ENCODE data around the gene SLC16A12. TPM values are rescaled to one million over a fixed set of nuclear protein-coding genes. Genes with fewer than 3 reads are reported as not detected.
A peak's percentile ranks its signal among the peaks of the same experiment; 100 is the strongest.

SLC16A12 gene, protein sequence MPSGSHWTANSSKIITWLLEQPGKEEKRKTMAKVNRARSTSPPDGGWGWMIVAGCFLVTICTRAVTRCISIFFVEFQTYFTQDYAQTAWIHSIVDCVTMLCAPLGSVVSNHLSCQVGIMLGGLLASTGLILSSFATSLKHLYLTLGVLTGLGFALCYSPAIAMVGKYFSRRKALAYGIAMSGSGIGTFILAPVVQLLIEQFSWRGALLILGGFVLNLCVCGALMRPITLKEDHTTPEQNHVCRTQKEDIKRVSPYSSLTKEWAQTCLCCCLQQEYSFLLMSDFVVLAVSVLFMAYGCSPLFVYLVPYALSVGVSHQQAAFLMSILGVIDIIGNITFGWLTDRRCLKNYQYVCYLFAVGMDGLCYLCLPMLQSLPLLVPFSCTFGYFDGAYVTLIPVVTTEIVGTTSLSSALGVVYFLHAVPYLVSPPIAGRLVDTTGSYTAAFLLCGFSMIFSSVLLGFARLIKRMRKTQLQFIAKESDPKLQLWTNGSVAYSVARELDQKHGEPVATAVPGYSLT
- total RNA-seq (2014; rRNA removed; shearing (Covaris generic)), result 0.10 and 0.14 TPM in 2 replicates
- not detected in 2 replicates for polyA plus RNA-seq (2014; cell fraction: nucleus; rRNA removed)

DNA sequence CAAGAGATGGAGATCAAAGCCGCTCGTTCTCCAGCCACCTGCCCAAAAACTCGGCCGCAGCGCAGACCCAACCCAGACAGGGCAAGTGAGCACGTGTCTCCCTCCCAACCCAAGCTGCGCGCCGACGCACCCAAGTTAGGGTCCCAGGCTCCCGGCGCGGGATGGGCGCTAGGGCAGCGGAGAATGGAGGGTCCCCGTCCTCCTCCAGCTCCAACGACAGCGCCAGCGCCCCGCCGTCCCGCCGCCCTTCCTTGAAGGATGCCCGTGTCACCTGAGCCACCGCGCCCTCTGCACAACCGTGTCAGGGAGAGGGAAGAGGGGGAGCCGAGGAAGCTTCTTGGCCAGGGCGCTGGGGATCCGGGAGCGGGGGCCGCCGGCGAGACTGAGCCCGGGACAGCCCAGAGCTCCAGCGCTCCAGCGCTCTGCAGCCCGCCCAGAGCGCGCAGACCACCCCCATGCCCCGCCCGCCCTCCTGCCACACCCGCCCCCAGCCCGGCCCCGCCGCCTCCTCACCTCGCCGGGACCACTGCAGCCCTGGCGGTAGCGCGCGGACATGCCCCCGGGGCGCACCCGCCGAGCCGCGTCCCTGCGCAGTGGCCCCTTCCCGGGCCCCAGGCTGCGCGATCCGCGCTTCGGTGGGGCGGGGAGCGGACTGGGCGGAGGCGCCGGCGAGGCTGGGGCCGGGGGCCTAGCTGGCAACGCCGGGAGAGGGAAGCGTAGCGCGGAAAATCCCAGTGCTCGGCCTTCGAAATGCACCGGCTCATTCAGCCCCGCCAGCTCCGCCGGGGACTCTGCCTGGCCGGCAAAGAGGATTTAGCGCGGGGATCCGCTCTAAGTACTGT lies at the start of gene SLC16A12:
TSS of gene SLC16A12 (minus strand) at position 424 of the 842 bp plus-strand sequence. CDS start 73,016 bp downstream, outside the sequence.
- DNase-seq (ENCODE audit: extremely low read depth, low read depth), result no peak

GRCh38 chr10:89582022-89582421 lies 46.6 kb upstream of the SLC16A12 start:
- no peak for DNase-seq (ENCODE audit: extremely low read depth, low read depth)

- DNase-seq (ENCODE audit: extremely low read depth, low read depth), result no peak
These were observed 44.8 kb upstream of the SLC16A12 start for GRCh38 chr10:89580243-89580642.

DNA sequence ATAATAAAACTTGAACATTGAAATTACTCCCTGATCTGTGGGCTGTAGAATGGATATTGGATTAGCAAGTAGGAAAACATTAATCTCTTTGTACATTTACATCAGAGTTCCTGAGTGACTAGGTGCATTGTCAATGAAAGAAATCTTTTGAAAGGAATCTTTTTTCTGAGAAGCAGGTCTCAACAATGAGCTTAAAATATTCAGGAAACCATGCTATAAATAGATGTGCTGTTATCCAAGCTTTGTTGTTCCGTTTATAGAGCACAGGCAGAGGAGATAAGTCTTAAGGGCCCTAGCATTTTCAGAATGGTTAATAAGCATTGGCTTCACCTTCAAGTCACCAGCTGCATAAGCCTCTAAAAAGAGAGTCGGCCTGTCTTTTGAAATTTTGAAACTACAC lies 41.3 kb upstream of the SLC16A12 start:
- DNase-seq (ENCODE audit: extremely low read depth, low read depth), result no peak

GRCh38 chr10:89576022-89576421 lies 40.6 kb upstream of the SLC16A12 start:
- DNase-seq (ENCODE audit: extremely low read depth, low read depth), result no peak

GRCh38 chr10:89575031-89575430 lies 39.6 kb upstream of the SLC16A12 start:
- no peak for DNase-seq (ENCODE audit: extremely low read depth, low read depth)

GRCh38 chr10:89574368-89574767 lies 39.0 kb upstream of the SLC16A12 start:
- DNase-seq (ENCODE audit: extremely low read depth, low read depth), result no peak

- DNase-seq (ENCODE audit: extremely low read depth, low read depth), result no peak
These were observed 32.3 kb upstream of the SLC16A12 start for GRCh38 chr10:89567576-89568245.

DNA sequence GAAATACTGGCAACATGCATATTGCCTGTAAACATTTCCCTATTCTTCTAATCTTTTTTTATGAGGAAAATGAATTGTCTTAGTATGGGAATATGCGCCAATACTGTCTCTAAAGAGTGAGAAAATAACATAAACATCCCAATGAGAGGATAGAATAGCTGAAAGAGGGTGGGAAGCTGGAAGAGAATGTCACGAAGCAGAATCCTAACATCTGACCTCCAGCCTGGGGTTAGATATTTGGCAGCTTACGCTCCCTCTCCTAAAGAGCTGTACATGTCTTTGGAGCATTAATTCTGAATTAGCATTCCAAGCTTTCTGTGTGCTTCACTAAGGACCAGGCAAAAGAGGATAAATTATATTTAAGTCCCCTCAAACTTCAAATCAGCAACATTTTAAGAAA lies 31.6 kb upstream of the SLC16A12 start:
- no peak for DNase-seq (ENCODE audit: extremely low read depth, low read depth)

- no peak for DNase-seq (ENCODE audit: extremely low read depth, low read depth)
These were observed 30.9 kb upstream of the SLC16A12 start for GRCh38 chr10:89566095-89566950.

- DNase-seq (ENCODE audit: extremely low read depth, low read depth), result no peak
These were observed 29.8 kb upstream of the SLC16A12 start for GRCh38 chr10:89565180-89565579.

- DNase-seq (ENCODE audit: extremely low read depth, low read depth), result peak; percentile 59
These were observed 28.6 kb upstream of the SLC16A12 start for GRCh38 chr10:89563861-89564478.

DNA sequence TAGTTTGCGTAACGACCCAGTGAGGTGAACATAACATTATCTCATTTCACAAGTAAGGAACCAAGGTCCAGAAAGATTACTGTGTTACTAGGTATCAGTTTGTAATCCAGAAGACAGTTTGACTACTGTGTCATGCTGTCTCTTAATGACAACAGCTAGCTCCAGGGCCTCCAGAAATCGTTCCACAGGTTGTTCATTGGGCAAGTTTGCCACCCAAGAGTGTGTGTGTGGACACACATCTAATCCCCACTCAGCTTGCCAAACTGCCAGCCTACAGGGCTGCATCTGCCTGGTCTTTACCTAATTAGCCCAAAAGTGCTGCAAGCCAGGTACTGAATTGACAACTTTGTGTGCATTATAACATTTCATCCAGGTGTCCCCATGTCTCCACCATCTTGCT lies 27.9 kb upstream of the SLC16A12 start:
- DNase-seq (ENCODE audit: extremely low read depth, low read depth), result no peak

- DNase-seq (ENCODE audit: extremely low read depth, low read depth), result no peak
These were observed 21.2 kb upstream of the SLC16A12 start for GRCh38 chr10:89556600-89556999.

GRCh38 chr10:89555688-89556445 lies 20.5 kb upstream of the SLC16A12 start:
- no peak for DNase-seq (ENCODE audit: extremely low read depth, low read depth)

GRCh38 chr10:89554433-89554832 lies 19.0 kb upstream of the SLC16A12 start:
- DNase-seq (ENCODE audit: extremely low read depth, low read depth), result no peak

DNA sequence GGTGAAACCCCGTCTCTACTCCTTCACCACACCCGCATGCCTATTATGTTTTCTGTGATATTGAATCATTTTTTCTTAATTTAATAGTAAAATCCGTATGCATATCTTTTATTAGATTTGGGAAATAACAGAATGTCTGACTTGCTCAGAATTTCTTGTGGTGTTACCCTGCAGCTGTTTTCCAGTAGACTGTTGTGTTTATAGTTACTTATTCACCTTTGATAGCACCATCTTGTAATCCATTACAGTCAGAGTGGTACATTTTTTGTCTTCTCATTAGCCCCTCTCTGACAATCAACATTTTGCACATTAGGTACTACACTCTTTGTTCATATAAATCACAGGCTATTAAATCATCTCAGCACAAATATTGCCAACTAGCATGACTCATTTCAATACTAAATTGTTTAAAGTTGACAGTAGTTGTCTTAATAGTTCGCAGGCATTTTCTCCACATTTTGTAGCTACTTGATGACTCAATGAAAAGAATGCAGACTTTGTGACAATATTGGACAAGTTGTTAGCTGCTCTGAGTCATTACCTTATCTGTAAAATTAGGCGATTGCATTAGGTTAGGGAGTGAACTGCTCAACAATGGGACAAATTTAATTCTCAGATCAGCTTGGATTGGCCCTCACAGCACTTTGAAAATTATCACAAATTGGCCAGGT lies 17.8 kb upstream of the SLC16A12 start:
- DNase-seq (ENCODE audit: extremely low read depth, low read depth), result peak; percentile 17

GRCh38 chr10:89552213-89552612 lies 16.8 kb upstream of the SLC16A12 start:
- DNase-seq (ENCODE audit: extremely low read depth, low read depth), result no peak

Measured in NCI-H460 (cell line).